Measurements from ENCODE around the gene CASD1.

Gene CASD1

DNA sequence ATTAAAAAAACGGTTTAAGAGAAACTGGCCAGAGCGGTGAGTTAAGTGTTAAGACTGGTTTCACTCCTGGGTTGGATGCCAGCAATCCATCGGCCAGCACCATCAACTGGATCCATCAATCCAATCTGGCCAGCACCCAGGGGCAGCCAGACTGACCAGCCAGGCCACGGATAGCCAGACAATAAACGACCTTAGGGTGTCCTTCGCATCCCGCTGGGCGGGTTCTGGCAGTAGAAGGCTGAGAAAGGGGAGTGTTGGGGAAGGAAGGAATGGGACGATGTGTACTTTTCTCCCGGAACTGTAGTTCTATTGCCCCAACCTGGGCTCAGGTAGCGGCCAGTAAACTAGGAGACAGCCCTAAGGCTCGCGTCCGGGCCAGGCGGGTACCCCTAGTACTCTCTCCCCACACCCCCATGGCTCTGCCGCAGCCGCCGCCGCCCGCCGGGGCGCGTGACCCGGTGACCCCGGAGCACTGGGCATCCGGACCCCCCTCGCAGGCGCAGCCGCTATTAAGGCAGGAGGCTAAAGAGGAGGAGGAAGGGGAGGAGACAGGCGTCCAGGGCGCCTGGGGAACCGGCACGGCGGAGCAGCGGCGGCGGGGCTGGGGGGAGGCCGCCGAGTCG is at the start of gene CASD1:
TSS of gene CASD1 (plus strand) at position 546 of the 623 bp plus-strand sequence. CDS start 276 bp downstream, outside the sequence.
- DNase-seq, result no peak

DNA sequence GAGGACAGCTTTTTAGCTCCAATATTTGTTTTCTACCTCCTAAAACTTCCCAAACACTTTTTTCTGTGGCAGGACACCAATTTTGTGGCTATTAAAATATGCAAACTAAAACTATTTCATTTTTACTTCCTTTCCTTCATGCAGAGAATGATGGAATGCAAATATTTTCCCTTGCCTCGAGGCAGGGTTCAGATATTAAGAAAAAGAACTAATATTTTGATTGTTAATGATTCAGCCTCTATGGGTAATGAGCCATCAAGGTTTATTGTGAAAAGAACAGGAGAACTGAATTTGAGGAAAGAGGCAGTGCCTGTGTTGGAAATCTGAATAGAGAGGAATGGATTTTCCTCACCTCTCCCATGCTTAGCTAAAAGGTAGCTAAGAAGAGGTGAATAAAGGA is 43.1 kb upstream of the CASD1 start:
- DNase-seq, result no peak

DNA sequence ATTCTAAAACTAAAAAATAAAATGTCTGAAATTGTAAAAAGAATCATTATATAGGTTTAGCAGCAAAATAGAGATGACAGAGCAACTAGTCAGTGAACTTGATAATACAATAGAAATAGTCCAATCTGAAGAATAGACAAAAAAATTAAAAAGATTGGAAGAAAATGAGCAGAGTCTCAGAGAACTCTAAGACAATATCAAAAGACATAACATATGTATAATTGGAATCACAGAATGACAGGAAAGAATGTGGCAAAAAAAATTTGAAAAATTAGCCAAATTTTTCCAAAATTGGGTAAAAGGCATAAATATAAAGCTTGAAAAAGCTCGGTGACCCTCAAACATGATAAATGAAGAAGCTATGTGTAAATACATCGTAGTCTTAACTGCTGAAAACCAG is 38.0 kb upstream of the CASD1 start:
- no peak for DNase-seq

DNA sequence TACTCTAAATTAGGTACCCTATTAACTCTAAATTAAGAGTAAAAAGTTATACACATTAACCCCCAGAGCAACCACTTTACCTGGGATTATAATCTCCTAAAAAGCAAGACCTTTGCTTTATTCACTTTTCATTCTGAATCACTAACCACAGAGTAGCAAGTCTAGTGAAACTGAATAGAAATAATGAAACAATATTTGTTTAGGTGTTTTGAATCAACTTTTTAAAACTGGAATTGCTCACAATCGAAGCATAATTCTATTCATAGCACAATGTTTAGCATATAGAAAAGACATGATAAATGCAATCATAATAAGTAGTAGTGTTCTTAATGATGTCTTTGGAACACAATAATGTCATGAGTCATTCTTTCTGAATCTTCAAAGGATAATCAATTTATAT is 37.0 kb upstream of the CASD1 start:
- DNase-seq, result no peak

DNA sequence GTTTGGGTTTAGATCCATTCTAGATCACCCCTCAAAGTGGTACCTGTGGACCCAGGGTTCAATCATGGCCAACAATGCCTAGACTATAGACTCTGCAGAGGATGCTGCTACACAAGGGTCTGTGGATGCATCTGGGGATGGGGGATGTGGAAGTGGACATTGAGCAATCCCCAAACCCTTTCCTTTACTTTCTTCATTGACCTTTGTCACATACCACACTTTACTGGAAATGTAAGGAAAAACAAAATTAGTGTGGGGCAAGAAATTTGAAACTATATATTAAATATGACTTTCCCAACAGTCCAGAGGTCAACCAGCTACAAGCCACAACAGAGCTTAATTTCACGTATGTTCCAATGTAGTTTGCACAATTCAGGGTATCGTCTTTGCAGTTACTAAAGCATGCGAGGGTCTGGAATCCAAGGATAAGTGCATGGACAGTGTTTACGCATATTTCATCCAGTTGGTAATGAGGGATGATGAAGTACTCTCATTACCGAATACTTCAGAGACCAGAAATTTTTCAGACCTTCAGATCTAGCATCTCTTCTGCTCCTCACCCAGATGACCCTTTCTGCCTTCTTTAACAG is 33.3 kb upstream of the CASD1 start:
- no peak for DNase-seq

DNA sequence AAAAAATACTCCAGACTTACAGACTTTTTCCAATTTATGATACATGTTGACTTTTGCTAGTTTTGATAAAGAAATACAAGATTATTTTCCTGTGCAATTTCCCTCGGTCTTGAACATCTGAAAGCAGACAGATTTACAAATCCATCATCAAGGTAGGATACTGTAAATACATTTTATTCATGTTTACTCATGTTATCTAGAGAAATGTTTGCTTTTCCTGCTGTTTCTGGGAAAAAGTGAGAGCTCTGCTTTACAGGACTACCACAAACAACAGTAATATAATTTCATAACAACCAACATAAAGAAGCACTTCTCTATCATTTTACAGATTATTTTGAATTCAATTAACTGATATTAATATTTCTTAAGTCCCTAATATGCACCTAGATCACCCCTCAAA is 31.7 kb upstream of the CASD1 start:
- DNase-seq, result no peak

DNA sequence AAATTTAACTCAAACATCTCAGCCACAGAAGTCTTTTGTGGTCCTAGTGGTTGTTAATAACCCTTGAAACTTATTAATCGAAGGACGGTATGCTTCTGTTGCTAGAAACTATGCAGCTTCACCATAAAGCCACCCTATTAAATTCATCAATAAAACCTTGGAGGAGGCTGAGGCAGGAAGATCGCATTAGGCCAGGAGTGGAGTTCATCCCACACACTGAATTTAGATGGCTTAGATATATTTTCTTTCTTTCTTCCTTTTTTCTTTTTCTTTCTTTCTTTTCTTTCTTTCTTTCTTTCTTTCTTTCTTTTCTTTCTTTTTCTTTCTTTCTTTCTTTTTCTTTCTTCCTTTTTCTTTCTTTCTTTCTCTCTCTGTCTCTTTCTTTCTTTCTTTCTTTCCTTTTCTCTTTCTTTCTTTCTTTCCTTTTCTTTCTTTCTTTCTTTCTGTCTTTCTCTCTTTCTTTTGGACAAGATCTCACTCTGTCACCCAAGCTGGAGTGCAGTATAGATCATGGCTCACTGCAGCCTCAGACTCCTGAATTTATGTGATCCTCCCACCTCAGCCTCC is 30.9 kb upstream of the CASD1 start:
- DNase-seq, result no peak

DNA sequence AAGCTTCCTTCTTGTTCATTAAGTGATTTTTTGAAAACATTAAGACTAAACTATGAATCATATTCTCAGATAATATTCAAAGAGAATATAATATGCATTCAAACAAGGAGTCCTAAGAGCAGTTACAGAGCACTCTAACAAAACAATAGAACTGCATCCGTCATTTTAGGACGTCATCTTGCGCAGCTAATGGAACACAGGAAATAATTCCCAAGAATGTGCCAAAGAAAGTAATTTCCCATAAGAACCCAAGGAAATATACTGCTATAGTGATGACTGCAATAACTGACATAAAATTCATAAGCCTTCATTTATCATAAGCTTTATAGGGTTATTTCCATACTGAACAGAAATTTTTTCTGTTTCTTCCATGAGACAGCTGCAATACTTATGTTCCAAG is 28.3 kb upstream of the CASD1 start:
- DNase-seq, result no peak

DNA sequence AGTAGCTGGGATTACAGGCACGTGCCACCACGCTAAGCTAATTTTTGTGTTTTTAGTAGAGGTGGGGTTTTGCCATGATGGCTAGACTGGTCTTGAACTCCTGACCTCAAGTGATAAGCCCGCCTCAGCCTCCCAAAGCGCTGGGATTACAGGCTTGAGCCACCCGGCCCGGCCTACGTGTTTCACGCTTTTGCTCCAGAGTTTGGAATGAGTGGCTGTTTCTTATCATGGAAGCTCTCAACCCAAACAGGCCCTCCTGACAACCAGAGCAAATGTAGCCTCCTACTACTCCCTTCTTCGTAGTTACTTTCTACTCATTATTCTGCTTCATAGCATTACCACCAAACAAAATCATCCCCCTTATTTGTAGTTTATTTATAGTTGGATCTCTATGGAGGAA is 26.8 kb upstream of the CASD1 start:
- DNase-seq, result no peak

DNA sequence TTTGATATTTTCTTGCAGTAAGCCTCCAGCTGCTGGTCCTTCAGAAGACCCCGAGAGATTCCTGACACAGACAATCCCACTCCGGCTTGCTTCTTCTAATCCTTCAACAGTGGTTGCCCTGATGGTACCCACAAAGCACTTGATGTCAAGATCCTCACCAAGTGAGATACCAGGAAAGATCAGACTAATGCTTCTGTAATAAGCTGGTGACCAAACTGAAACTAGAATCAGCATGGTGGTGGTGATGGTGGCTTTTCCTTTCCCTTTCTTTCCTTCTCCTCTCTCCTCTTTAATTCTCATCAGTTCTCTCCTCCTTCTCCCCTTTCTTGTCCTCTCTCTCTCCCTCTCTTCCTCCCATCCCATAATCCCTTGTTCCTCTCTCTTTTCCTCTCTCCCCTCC is 25.8 kb upstream of the CASD1 start:
- no peak for DNase-seq

DNA sequence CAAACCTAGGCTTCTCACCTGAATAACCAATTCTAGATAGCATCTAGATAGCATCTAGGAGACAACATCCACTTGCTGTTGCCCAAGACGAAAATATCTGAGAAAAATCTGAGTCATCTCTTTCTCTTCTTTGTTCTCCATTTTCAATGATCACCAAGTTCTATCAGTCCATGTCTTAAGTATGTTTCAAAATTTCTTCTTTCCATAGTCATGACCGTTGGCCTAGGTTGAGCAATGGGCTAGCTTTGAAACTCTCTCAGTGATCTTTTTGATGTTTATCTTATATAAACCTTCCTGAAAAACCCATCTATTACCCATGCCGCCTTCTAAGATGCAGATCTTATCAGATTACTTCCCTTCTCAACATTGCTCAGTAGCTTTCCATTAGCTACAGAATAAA is 23.4 kb upstream of the CASD1 start:
- DNase-seq, result no peak

DNA sequence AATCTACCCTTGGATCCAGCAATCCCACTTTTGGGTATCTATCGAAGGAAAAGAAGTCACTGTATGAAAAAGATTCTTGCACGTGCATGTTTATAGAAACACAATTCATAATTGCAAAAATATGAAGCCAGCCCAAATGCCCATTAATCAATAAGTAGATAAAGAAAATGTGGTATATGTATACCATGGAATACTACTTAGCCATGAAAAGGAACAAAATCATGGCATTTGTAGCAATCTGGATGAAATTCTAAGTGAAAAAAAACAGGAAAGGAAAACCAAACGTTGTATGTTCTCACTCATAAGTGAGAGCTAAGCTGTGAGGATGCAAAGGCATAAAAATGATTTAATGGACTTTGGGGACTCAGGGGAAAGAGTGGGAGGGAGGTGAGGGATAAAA is 18.2 kb upstream of the CASD1 start:
- no peak for DNase-seq

DNA sequence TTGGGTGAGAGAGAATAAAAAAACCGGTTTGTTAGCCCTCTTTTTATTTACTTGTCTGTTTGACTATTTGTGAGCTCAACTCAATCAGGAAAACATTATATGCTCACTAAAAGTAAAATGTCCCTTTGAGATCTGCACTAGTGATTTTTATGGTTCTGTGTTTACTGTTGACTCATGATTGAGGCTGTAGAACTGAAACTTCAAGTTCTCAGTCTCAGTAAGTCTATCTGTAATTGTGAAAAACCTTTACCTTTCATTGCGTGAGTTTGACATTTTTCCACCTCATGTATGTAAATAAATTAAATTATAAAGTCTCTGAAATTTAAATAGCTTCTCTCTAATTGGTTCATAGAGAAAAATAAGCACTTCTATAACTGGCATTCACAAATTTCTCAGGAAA is 17.0 kb upstream of the CASD1 start:
- no peak for DNase-seq

DNA sequence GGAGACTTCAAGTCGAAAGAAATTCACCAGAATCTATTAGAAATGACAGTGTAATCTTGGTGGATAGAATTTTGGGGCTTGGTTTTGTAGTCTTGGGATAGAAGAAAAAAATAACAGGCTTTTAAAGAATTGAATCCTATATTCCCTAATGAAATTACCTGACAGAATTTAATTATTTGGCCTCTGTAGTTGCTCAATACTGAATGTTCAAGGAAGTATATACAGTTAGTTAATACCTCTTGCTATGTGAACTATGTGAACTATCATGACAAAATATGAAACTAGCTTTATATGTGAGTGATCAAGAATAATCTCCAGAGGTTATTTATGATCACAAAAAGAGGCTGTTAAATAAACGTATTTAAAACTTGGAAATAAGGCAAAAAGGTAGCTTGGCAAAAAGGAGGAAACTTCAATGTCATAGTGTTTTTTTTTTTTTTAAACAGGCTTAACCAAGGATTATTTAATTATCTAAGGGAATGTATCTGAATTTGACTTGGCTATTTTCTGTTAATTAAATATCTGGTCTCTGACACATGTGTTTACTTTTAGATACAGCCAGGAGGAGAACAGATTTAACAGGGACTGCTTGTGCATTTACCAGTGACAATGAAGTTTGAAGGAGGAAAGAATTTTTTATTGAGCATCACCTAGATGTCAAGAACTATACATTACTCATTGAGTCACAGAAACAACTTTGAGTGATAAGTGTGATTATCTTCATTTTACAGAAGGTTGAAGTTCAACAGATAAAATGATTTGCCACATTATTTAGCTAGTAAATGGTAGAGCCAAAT is 11.5 kb upstream of the CASD1 start:
- no peak for DNase-seq

DNA sequence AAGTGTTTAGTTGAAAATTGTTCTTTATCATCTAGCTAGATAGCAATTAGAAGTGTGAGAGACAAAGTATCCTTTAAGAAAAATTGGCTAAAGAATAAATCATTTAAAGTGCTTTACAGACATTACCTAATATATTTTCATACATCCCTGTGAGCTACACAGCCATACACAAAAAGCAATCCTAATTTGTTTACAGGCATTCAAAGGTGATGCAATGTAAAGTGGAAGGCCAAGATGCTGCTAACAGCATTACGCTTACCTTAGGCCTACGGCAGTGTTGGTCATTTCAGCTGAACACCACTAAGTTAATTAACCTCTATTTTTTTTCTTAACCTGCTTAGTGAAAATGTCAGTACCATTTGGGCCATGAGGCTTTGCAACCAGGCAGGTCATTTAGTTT is 10.7 kb upstream of the CASD1 start:
- no peak for DNase-seq

DNA sequence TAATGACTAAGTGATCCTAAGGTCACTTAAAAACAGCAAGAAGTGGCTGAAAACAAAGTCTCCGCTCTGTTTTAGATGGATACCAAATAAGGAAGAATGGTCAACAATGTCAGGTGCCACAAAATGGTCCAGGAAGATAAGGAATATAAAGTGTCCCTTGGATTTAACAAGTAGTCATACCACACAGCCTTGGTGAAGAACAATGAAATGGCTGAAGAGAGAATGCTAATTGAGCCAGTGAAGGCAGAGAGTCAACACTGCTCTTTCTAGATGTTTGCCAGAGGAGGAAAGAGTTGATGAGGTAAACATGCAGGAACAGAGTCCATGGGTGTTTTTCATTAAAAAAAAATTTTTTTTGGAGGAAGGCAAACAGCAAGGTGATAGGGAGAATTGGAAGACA is 2.1 kb upstream of the CASD1 start:
- no peak for DNase-seq

DNA sequence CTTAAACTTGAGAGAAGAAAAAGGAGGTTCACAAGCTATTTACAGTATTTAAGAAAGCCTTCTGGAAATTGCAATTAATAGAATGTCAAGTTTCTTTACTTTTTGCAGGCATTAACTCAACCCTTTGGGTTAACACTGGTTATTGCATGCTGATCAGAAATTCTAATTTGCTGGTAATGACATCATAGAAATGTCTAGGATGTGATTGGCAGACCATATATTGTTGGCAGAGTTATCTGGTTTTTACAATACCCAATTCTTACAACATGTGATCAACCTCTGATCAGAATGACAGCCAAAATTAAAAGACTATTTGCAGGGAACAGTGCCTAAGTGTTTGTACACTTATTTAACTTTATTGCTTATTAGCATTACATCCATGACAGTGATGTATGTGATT is 1.6 kb upstream of the CASD1 start:
- DNase-seq, result no peak

DNA sequence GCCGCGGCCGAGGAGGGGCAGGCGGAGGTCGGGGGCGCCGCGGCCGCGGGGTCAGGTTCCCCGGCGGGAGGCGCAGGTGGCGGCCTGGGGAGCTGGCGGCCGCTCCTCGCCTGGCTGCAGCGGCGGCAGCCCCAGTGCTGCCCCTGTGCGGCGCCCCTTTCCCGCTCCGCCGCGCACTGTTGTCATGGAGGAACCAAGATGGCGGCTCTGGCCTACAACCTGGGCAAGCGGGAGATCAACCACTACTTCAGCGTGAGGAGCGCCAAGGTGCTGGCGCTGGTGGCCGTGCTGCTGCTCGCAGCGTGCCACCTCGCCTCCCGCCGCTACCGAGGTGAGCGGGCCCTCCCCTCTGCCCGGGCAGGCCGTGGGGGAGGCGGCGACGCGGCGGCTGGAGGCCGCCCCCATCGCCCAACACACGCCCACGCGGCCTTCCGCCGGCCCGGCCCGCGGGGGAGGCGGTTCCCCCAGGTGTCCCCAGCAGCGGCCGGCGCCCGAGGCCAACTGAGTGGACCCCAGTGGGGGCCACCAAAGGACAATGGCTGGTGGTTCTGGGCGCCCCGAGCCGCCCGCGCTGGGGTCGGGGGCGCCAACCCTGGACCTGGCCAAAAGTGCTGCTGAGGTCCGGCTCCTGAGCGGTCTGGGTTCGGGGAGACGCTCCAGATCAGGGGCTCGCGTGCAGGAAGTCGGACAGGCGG is 425 bp downstream of the CASD1 start:
- peak; percentile 61 for DNase-seq

DNA sequence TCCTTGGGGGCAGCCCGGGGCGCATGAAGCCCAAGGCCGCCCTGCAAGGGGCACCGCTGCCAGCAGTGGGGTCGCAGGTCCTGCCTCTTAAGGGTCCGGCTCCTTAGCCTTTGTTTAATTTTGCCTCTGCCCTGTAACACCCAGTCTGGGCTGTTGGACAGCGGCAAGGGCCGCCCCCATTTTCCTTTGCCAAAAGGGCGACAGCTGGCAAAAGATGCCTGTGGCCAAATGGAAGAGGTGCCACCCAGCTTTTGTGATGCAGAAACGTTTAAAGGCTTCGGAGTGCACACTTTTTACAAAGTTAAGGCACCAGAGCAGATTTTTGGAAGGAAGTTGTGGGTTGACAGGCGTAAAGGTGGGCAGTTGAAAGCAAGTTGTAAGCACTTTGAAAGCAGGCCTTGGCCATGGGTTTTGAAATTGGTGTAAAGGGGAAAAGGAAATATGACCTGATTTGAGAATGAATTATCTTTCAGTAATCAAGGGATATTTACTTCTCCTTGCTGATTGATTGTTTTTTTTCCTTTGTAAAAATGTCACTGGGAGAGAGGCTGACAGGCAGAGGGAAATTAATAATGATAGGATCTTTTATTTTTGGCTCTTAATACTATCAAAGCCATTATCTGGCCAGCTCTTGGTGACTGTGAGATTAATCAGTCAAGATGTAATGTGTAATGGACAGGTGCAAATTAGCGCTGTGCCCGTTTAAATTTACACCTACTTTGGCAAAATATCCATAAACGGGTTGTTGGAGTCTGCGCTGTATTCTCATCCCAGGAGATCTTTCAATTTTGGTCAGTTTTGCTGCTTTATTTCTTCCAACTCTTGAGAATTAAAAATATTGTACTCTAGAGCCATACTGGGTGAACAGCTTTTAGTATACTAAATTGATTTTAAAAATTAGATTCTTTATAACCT is 1.2 kb downstream of the CASD1 start:
- DNase-seq, result no peak

DNA sequence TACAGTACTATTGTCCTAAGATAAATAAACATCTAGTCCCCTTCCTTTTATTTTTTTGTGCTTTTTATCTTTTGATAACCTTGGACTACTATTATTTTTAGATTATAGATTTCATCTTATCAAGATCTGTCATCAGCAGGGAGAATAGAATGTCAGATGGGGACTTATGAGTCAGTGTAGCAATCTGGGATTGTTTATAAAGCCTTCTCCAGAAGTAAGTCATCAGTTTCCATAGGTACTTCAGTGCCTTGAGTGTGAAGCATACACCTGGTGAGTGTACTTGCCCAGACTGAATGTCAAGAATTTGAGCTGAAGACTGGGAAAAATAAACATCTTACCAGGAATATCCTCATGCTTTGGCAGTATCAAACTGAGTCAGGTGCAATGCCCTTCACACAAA is 2.1 kb downstream of the CASD1 start:
- DNase-seq, result no peak

DNA sequence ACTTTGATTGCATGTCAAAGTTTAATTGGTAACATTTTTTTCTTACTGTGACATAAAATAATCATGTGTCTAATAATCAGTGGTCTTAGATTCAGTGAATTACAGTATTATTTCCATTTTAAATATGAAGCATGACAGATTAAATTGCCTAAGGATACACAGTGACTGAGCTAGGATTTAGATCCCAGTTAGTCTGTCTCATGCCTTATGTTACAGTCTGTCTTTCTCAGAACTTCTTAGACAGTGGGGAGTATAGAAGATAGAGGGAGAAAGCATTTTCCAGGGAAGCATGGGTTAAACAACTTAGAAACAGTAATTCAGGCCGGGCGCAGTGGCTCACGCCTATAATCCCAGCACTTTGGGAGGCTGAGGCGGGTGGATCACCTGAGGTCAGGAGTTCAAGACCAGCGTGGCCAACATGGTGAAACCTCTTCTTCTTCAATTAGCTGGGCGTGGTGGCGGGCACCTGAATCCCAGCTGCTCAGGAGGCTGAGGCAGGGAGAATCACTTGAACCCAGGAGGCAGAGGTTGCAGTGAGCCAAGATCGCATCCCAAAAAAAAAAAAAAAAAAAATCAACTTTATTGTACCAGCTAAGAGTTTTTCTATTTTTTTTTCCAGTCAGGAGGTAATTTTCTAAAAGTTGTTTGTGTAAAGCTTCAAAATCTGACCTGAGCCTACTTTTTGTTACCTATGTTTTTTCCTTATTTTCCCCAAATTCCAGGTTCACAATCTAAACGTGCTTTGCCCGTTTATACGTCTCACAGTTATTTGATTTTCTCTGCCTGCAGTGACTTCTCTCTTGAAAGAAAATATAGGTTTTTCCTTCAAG is 3.3 kb downstream of the CASD1 start:
- no peak for DNase-seq

DNA sequence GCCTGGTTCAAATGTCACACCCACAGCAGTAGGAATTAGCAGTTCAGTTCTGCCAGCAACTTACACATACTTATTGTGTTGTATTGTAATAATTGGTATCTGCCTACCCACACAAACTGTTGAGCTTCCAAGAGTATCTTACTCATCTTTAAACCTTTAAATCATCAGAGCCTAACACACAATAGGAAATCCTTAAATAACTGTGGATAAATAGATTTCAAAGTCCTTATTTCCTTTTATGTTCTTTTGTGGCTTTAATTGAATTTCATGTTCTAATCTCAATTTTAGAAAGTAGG is 3.9 kb downstream of the CASD1 start:
- no peak for DNase-seq

Measured in NCI-H1436 (cell line).